Cardiac muscle cell (in vitro differentiated cells and primary cell): ENCODE results near the gene IPO9. TPM values are rescaled to one million over a fixed set of nuclear protein-coding genes. Genes with fewer than 3 reads are reported as not detected.

Source experiments
- DNase-seq, 2 donors: peaks; one replicate each; pipeline versions ENCODE4 v3.0.0 to v3.0.0-alpha.2; 2010 to 2017; ENCODE audit warnings: low read depth in 1 of 2, low spot score in 1 of 2
- H3K27ac ChIP-seq: fragments of 200-600 bp; sonication (generic); 2 replicates; pipeline ENCODE4 v1.5.1; 2016
- H3K27me3 ChIP-seq: fragments of 200-600 bp; sonication (generic); 2 replicates; pipeline ENCODE4 v1.6.0; 2016; ENCODE audit warnings: control low read depth
- H3K36me3 ChIP-seq: fragments of 200-600 bp; sonication (generic); 2 replicates; pipeline ENCODE4 v1.5.1; 2016; ENCODE audit warnings: control low read depth
- H3K4me1 ChIP-seq: fragments of 200-600 bp; sonication (generic); 2 replicates; pipeline ENCODE4 v1.8.1; 2017; ENCODE audit warnings: low read depth, mild to moderate bottlenecking, mixed run types
- H3K4me3 ChIP-seq: fragments of 200-600 bp; sonication (generic); 2 replicates; pipeline ENCODE4 v1.5.1; 2016; ENCODE audit warnings: mild to moderate bottlenecking
- H3K9me3 ChIP-seq: fragments of 200-600 bp; sonication (generic); 2 replicates; pipeline ENCODE4 v1.5.1; 2017; ENCODE audit warnings: low read depth, mild to moderate bottlenecking, control low read depth
- CTCF ChIP-seq: IDR thresholded peaks from 2 replicates; pipeline ENCODE4 v1.5.1; 2012; ENCODE audit warnings: low read depth, mild to moderate bottlenecking, low read length
- polyA plus RNA-seq: library from polyadenylated mRNA; unstranded; fragments of >200 nt; fragmentation: Nextera tagmentation; extraction: Ambion mirVana; gene quantifications from 2 replicates; pipeline ENCODE4 v1.2.1, GENCODE V29; 2016
- total RNA-seq: library from RNA; depleted of rRNA; stranded (reverse); fragments of >200 nt; gene quantifications from 2 replicates; pipeline ENCODE4 v1.2.3, GENCODE V29; 2016

Gene IPO9
- total and polyA plus RNA-seq, 2 experiments from 2014 or later: 36.9 to 61.7 TPM

GRCh38 chr1:201921952-201922558 lies 93.1 kb downstream of the IPO9 start:
- Histone ChIP-seq H3K4me3 (no peak overlapping the region), H3K27me3 (no peaks in the 10 kb centered on the region), H3K36me3 (no peaks in the 10 kb centered on the region), H3K9me3 (no peaks in the 10 kb centered on the region), H3K4me1 (peaks cover 7% of the 10 kb centered on the region), H3K27ac (no peak overlapping the region)
- DNase-seq: no peak
- no peak for TF ChIP-seq CTCF

DNA sequence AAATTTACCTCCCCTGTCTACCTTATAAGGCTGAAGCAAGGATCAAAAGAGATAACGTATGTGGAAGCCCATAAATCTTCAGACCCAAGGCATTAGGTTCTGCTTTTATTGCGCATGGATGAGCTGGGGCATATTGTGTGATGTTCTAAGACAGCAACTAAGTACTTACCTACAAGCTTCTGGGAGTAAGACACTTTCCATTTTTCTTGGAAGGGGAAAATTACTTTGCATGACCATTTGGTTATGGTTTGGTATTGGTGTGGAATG lies 96.3 kb downstream of the IPO9 start:
- Histone ChIP-seq H3K27me3 (no peaks in the 10 kb centered on the region), H3K9me3 (no peaks in the 10 kb centered on the region), H3K4me3 (no peak overlapping the region), H3K4me1 (peaks cover 11% of the 10 kb centered on the region), H3K27ac (no peak overlapping the region), H3K36me3 (no peaks in the 10 kb centered on the region)
- no peak for TF ChIP-seq CTCF
- no peak for DNase-seq

GRCh38 chr1:201925981-201926645 lies 97.2 kb downstream of the IPO9 start:
- no peak for TF ChIP-seq CTCF
- H3K27ac ChIP-seq: no peak overlapping the region
- no peaks in the 10 kb centered on the region for H3K27me3 ChIP-seq
- peak in 1 of 2 donors; percentile 44 for DNase-seq
- peaks cover 11% of the 10 kb centered on the region for H3K4me1 ChIP-seq
- H3K9me3 ChIP-seq: no peaks in the 10 kb centered on the region
- no peaks in the 10 kb centered on the region for H3K36me3 ChIP-seq
- no peak overlapping the region for H3K4me3 ChIP-seq

- H3K27ac ChIP-seq: peak overlapping the region; percentile 55
- H3K27me3 ChIP-seq: no peaks in the 10 kb centered on the region
- H3K4me1 ChIP-seq: peaks cover 11% of the 10 kb centered on the region
- no peaks in the 10 kb centered on the region for H3K36me3 ChIP-seq
- no peaks in the 10 kb centered on the region for H3K9me3 ChIP-seq
- TF ChIP-seq CTCF: no peak
- peak in 1 of 2 donors; percentile 69 for DNase-seq
- H3K4me3 ChIP-seq: no peak overlapping the region
Measured at GRCh38 chr1:201928266-201928665, 99.3 kb downstream of the IPO9 start.

DNA sequence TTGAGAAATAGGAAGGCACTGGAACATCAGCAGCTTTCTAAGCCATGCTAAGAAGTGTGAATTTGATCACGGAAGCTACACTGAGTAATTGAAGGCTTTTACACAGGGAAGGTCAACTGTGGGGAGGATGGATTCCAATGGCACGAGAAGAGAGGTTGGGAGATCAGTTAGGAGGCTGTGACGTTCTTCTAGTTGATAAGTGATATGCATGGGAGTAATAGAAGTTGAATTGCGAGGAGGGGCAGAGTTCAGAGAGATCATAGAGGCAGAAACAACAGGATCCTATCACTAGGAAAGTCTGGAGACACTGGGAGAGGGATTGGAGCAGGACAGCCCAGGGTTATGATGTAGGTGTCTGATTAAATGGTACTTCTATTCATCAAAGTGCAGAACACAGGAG lies 101.2 kb downstream of the IPO9 start:
- H3K4me3 ChIP-seq: no peak overlapping the region
- no peaks in the 10 kb centered on the region for H3K36me3 ChIP-seq
- peaks cover 11% of the 10 kb centered on the region for H3K4me1 ChIP-seq
- no peak for DNase-seq
- H3K27ac ChIP-seq: no peak overlapping the region
- no peak for TF ChIP-seq CTCF
- no peaks in the 10 kb centered on the region for H3K27me3 ChIP-seq
- no peaks in the 10 kb centered on the region for H3K9me3 ChIP-seq
